Kidney (tissue), 14 donors: Measurements from ENCODE around the gene LMAN1. TPM values are rescaled to one million over a fixed set of nuclear protein-coding genes. Genes with fewer than 3 reads are reported as not detected.

Source experiments
- DNase-seq, 5 donors: peaks; one replicate each; pipeline ENCODE4 v3.0.0-alpha.2; 2013 to 2020
- FAIRE-seq: peaks from 2 replicates; lab custom pipeline; 2012; peaks lifted over from hg19 to GRCh38; lab: Jason Lieb, UNC
- H3K27ac ChIP-seq, 2 donors: one replicate each; pipeline ENCODE4 v1.7.0; 2013; ENCODE audit warnings: low read depth in 2 of 2, low read length in 2 of 2, inconsistent platforms in 1 of 2
- H3K27me3 ChIP-seq: one replicate; pipeline ENCODE4 v1.7.1; 2013; ENCODE audit warnings: low read length, inconsistent platforms; ENCODE audit not compliant: control insufficient read depth, insufficient read depth
- H3K36me3 ChIP-seq, 3 donors: one replicate each; pipeline versions ENCODE4 v1.7.0 to v1.7.1; 2013; ENCODE audit warnings: low read length in 3 of 3, control low read depth in 1 of 3, inconsistent platforms in 1 of 3; ENCODE audit not compliant: insufficient read depth in 3 of 3, control insufficient read depth in 2 of 3
- H3K4me1 ChIP-seq, 3 donors: one replicate each; pipeline versions ENCODE4 v1.7.0 to v1.7.1; 2013; ENCODE audit warnings: low read length in 3 of 3, inconsistent platforms in 1 of 3, low read depth in 1 of 3; ENCODE audit not compliant: control insufficient read depth in 2 of 3, insufficient read depth in 2 of 3
- H3K4me3 ChIP-seq, 3 donors: one replicate each; pipeline versions ENCODE4 v1.7.0 to v1.8.1; 2013; ENCODE audit warnings: low read length in 3 of 3, control low read depth in 1 of 3, inconsistent platforms in 1 of 3
- H3K9ac ChIP-seq, 3 donors: one replicate each; pipeline versions ENCODE4 v1.7.0 to v1.7.1; 2013; ENCODE audit warnings: low read length in 3 of 3, control low read depth in 1 of 3, inconsistent platforms in 1 of 3
- H3K9me3 ChIP-seq, 3 donors: one replicate each; pipeline versions ENCODE4 v1.7.0 to v1.7.1; 2013; ENCODE audit warnings: low read length in 3 of 3, control low read depth in 1 of 3, inconsistent platforms in 1 of 3; ENCODE audit not compliant: control insufficient read depth in 2 of 3, insufficient read depth in 1 of 3
- intact Hi-C: fragments of 100-400 bp; cut with DNase I; formaldehyde crosslinking; loops from one replicate; pipeline ENCODE4 v1.11.1; 2022
- polyA plus RNA-seq: library from polyadenylated mRNA; stranded (reverse); fragments of 350-450 nt; fragmentation: Illumina TruSeq; extraction: RNeasy Lipid Tissue Mini Kit (QIAGEN cat#74804); gene quantifications from one replicate; pipeline ENCODE4 v1.2.3, GENCODE V29; 2014; ENCODE audit warnings: low read depth, low replicate concordance; ENCODE audit not compliant: insufficient read depth
- total RNA-seq: library from RNA; stranded (reverse); fragmentation: NEBNext Ultra II Directional; extraction: Animal tissue kit (Norgen Biotek cat#: 25700); gene quantifications from one replicate; pipeline ENCODE4 v1.2.1, GENCODE V29; 2021
- TF ChIP-seq, protein P1 (sequence below): IDR thresholded peaks from 3 replicates; pipeline ENCODE4 v1.5.1; 2012; ENCODE audit warnings: mild to moderate bottlenecking, moderate library complexity, borderline replicate concordance; ENCODE audit not compliant: insufficient read depth; ENCODE audit errors: extremely low read depth
- donor health status: control.
- donor health status: control.
- donor health status: control.
- donor health status: control.
- donor health status: control.
- donor health status: DM: yes; HTN: yes; CAD: no.
- donor health status: Normal renal cell carcinoma (clear cell type).

Gene LMAN1
- total and polyA plus RNA-seq, 2 donors from 2014 or later: 31.6 to 78.8 TPM

DNA sequence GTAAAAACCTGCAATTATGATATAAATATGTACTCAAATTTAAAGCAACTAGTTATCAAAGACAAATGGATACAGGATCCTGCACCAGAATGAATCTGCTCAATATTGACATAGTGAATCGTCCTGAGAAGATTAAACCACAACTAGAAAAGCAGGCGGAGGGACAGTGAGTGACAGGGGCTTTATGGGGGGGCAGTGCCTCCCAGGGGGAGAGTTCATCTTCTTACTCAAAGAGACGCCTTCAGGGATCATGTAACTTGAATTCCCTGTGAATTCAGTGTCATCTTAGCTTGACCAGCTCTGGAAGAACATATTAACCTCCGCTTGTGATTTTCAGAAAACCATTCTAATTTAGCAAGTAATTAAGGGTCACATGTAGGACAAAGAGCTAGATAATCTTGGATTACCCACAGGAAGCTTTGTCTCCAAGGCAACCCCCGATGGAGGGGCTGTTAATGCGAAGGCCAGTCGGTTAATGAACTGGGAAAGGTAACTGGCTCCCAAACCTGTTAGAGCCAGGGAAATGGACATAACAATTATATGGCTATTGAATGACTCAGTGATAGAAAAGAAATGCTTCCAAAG, 17.4 kb upstream of the LMAN1 start:
- no peak for DNase-seq
- no peak for FAIRE-seq

GRCh38 chr18:59374128-59374527, 15.1 kb upstream of the LMAN1 start:
- TF ChIP-seq, protein P1, sequence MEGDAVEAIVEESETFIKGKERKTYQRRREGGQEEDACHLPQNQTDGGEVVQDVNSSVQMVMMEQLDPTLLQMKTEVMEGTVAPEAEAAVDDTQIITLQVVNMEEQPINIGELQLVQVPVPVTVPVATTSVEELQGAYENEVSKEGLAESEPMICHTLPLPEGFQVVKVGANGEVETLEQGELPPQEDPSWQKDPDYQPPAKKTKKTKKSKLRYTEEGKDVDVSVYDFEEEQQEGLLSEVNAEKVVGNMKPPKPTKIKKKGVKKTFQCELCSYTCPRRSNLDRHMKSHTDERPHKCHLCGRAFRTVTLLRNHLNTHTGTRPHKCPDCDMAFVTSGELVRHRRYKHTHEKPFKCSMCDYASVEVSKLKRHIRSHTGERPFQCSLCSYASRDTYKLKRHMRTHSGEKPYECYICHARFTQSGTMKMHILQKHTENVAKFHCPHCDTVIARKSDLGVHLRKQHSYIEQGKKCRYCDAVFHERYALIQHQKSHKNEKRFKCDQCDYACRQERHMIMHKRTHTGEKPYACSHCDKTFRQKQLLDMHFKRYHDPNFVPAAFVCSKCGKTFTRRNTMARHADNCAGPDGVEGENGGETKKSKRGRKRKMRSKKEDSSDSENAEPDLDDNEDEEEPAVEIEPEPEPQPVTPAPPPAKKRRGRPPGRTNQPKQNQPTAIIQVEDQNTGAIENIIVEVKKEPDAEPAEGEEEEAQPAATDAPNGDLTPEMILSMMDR: no peak
- Histone ChIP-seq H3K4me1 (no peaks in the 10 kb centered on the region), H3K36me3 (no peaks in the 10 kb centered on the region), H3K9ac (no peak overlapping the region), H3K27me3 (no peaks in the 10 kb centered on the region), H3K27ac (no peak overlapping the region), H3K4me3 (no peak overlapping the region), H3K9me3 (no peaks in the 10 kb centered on the region)
- no peak for DNase-seq
- FAIRE-seq: no peak
- intact Hi-C loops: no loop called here

More for the DNA sequence above, 17.4 kb upstream of the LMAN1 start:
- Histone ChIP-seq H3K27me3 (no peaks in the 10 kb centered on the region), H3K4me1 (no peaks in the 10 kb centered on the region), H3K9ac (no peak overlapping the region), H3K36me3 (no peaks in the 10 kb centered on the region), H3K27ac (no peak overlapping the region), H3K4me3 (no peak overlapping the region), H3K9me3 (no peaks in the 10 kb centered on the region)
- intact Hi-C loops: no loop called here
- TF ChIP-seq, protein P1: no peak

- FAIRE-seq: no peak
- no peaks in the 10 kb centered on the region for H3K36me3 ChIP-seq
- no peak for DNase-seq
- no peak overlapping the region for H3K4me3 ChIP-seq
- no peak overlapping the region for H3K27ac ChIP-seq
- no peaks in the 10 kb centered on the region for H3K9me3 ChIP-seq
- TF ChIP-seq, protein P1: no peak
- intact Hi-C loops: no loop called here
- no peaks in the 10 kb centered on the region for H3K27me3 ChIP-seq
- H3K4me1 ChIP-seq: no peaks in the 10 kb centered on the region
- no peak overlapping the region for H3K9ac ChIP-seq
Measured at GRCh38 chr18:59372975-59373374, 13.9 kb upstream of the LMAN1 start.

DNA sequence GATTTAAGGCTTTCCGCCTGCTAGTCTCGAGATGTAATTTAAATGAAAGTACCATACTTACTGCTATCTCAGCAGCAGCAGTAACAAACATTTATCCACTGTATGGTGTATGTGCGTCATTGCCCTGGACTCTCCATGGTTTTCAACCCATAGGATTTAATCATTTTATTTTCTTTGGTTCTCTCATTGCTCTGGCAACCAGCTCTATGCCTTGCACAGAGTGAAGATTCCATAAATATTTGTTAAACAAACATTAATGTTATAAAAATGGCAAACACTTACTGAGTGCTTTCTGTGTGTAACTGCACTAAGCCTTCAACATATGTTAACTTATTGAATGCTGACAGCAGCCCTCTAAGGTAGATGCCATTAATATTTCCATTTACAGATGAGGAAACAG, 1.3 kb upstream of the LMAN1 start:
- H3K27ac ChIP-seq: no peak overlapping the region
- H3K4me3 ChIP-seq: peak overlapping the region in 1 of 3 donors; percentile 73
- no peaks in the 10 kb centered on the region for H3K36me3 ChIP-seq
- H3K9me3 ChIP-seq: no peaks in the 10 kb centered on the region
- H3K4me1 ChIP-seq: peaks cover 0 to 3% (median 0%) of the 10 kb centered on the region in 3 donors
- no peak overlapping the region for H3K9ac ChIP-seq
- TF ChIP-seq, protein P1: no peak
- intact Hi-C loops: no loop called here
- FAIRE-seq (no peak), DNase-seq (no peak)
- H3K27me3 ChIP-seq: no peaks in the 10 kb centered on the region
